GM19351 (cell line): ENCODE results near the gene FPGT.
"Not testable (repeated sequence)": the region's sequence is repeated elsewhere in the genome, so short reads cannot be mapped to it uniquely, and the experiment has no call there.

ENCODE experiments used
- ATAC-seq: cut with Tn5 transposase; IDR thresholded peaks from one replicate; pipeline ENCODE4 v1.9.1; 2021; ENCODE audit warnings: mild to moderate bottlenecking, moderate library complexity; ENCODE audit not compliant: unreplicated experiment

Gene FPGT

GRCh38 chr1:74197657-74198552 is at the start of gene FPGT, which contains the start of gene LRRIQ3:
FPGT (plus strand) TSS chr1:74198242; CDS start chr1:74198279, 37 bp downstream.
LRRIQ3 (minus strand) TSS chr1:74198176; CDS start chr1:74183684, 14,492 bp downstream.
- peak; percentile 90 for ATAC-seq

- ATAC-seq, result no peak
Observed at GRCh38 chr1:74160046-74160445, 38.0 kb upstream of the FPGT start.

GRCh38 chr1:74161497-74161896 is 36.5 kb upstream of the FPGT start:
- no peak for ATAC-seq

GRCh38 chr1:74162333-74162732 is 35.7 kb upstream of the FPGT start:
- ATAC-seq, result no peak

GRCh38 chr1:74174423-74174822 is 23.6 kb upstream of the FPGT start:
- ATAC-seq, result not testable (repeated sequence)

GRCh38 chr1:74180490-74180889 is 17.6 kb upstream of the FPGT start:
- no peak for ATAC-seq

GRCh38 chr1:74193908-74194307 is 4.1 kb upstream of the FPGT start:
- no peak for ATAC-seq

- ATAC-seq, result no peak
Observed at GRCh38 chr1:74195339-74195738, 2.7 kb upstream of the FPGT start.

- no peak for ATAC-seq
Observed at GRCh38 chr1:74197255-74197654, 787 bp upstream of the FPGT start.

- no peak for ATAC-seq
Observed at GRCh38 chr1:74199504-74199903, 1.5 kb downstream of the FPGT start.

- no peak for ATAC-seq
Observed at GRCh38 chr1:74205266-74205665, 7.2 kb downstream of the FPGT start.

GRCh38 chr1:74215229-74215628 is 17.2 kb downstream of the FPGT start:
- no peak for ATAC-seq

GRCh38 chr1:74222701-74223100 is 24.7 kb downstream of the FPGT start:
- no peak for ATAC-seq

- no peak for ATAC-seq
Observed at GRCh38 chr1:74223453-74223852, 25.4 kb downstream of the FPGT start.

GRCh38 chr1:74235153-74235552 is 37.1 kb downstream of the FPGT start, which contains the start of gene TNNI3K:
TNNI3K (plus strand) TSS chr1:74235387; CDS start chr1:74235452, 65 bp downstream.
- no peak for ATAC-seq

- no peak for ATAC-seq
Observed at GRCh38 chr1:74236440-74236839, 38.4 kb downstream of the FPGT start.

- ATAC-seq, result no peak
Observed at GRCh38 chr1:74237035-74237434, 39.0 kb downstream of the FPGT start.

- ATAC-seq, result no peak
Observed at GRCh38 chr1:74237787-74238186, 39.7 kb downstream of the FPGT start.

- no peak for ATAC-seq
Observed at GRCh38 chr1:74245168-74245772, 47.2 kb downstream of the FPGT start.

GRCh38 chr1:74246315-74246714 is 48.3 kb downstream of the FPGT start:
- ATAC-seq, result no peak

- no peak for ATAC-seq
Observed at GRCh38 chr1:74247881-74248528, 50.0 kb downstream of the FPGT start.
